ENCODE data around the gene MXD1.
"Not testable (repeated sequence)": the region's sequence is repeated elsewhere in the genome, so short reads cannot be mapped to it uniquely, and the experiment has no call there.

The MXD1 gene

DNA sequence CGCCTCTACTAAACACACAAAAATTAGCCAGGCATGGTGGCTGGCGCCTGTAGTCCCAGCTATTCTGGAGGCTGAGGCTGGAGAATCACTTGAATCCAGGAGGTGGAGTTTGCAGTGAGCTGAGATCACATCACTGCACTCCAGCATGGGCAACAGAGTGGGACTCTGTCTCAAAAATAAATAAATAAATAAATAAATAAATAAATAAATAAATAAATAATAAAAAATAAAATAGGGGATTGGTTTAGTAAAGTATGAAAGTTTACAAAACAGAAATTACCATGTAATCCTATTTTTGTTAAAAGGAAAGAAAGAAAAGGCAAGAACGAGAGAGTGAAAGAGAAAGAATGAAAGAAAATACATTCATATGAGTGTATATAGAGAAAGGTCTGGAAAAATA is 35.8 kb downstream of the MXD1 start:
- in situ Hi-C loops (cut with MboI; ENCODE audit: low sequenced_read_pairs), result not testable (repeated sequence)

DNA sequence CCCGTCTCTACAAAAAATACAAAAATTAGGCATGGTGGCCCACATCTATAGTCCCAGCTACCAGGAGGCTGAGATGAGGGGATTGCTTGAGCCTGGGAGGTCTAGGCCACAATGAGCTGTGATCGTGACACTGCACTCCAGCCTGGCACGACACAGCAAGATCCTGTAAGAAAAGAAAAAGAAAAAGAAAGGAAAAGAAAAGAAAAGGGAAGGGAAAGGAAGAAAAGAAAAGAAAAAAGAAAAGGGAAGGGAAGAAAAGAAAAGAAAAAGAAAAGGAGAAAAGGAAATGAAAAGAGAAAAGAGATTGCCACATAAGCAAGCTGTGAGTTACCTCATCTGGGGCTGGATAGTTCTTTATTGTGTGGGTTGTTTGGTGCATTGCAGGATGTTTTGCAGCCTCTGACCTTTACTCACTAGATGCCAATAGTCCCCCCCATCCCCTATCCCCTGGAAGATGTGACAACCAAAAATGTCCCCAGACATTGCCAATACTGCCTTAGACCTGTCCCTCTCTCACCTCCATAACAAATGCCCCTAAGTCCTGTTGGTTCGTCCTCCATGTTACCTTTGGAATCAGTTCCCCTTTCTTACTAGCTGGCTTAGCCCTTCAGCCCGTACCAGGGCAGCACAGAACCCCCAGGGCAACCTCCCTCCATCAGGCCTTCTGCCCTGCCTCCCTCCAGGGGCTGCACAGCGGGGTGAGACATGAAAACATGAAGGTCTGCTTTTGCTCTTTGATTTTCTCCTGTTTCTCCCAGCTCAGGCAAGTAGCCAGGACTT is 37.6 kb downstream of the MXD1 start:
- in situ Hi-C loops (cut with MboI; ENCODE audit: low sequenced_read_pairs), result no loop called here

DNA sequence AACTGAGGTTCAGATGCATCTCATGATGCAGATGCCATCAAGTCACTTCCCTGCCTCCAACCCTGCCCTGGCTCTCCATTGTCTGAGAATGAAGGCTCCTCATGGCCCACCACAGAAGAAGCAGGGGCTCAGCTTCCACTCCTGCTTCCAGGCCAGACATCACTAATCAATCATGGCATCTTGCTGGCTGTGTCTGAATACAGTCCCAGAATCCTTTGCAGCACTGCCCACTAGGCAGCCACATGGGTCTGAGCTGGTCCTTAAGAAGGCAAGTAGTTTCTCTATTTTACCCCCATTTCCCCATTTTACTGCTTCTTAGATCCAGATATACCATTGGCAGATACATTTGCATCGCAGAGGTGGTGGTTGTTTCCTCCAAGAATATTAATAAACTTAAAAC is 39.2 kb downstream of the MXD1 start:
- in situ Hi-C loops (cut with MboI; ENCODE audit: low sequenced_read_pairs), result no loop called here

DNA sequence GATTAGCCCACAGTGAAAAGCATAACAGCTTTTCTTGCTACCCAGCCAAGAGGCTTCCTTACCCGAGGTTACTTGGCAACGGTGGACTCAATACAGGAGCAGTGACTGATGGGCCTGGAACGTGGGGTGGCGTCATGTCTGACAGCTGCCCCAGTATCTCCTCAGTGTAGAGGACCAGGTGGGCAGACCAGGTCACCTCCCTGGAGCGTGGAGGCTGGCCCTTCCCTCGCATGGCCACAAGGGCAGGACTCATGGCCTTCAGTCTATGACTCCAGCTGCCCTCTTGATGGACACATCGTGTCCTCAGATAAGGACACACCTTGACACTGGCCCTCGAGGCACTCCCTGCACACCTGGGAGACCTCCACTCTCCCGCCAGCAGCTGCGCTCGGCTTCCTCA is 40.1 kb downstream of the MXD1 start:
- in situ Hi-C loops (cut with MboI; ENCODE audit: low sequenced_read_pairs), result no loop called here

DNA sequence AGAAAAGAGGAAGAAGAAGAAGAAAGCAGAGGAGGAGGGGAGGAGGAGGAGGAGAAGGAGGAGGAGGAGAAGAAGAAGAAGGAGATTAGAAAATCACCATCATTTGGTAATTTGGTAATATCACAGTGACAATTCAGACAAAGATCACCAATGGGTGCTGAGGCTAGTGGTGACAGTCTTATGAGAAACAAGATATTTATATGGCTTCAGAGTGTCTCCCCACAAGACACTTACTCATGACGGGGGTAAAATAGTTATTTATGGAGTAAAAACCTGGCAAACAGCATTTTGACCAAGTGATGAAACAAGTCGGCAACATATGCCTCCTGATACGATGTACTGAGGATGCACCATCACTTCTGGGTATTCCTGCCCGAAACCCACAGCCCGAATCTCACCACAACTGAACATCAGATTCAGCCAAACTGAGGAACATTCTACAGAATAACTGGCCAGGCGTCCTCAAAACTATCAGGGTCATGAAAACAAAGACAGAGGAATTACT is 41.6 kb downstream of the MXD1 start:
- in situ Hi-C loops (cut with MboI; ENCODE audit: low sequenced_read_pairs), result no loop called here

DNA sequence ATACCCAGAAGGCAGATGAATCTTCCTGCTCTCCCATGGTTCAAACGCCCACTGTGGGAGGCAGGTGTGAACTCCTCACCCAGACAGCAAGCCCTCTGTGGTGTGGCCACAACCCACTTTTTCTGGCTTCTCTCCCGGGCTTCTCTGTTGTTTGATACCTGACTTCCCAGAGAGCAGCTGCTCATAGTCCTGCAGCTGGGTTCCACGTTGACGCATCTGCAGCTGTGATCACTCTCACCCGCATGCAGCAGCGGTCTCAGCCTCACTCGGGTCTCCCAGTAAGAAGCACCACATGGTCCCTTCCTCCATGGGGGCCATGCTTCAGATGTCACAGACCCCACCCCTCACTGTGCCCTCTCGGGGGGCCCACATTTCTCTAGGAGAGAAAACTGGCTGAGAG is 43.1 kb downstream of the MXD1 start:
- in situ Hi-C loops (cut with MboI; ENCODE audit: low sequenced_read_pairs), result no loop called here

DNA sequence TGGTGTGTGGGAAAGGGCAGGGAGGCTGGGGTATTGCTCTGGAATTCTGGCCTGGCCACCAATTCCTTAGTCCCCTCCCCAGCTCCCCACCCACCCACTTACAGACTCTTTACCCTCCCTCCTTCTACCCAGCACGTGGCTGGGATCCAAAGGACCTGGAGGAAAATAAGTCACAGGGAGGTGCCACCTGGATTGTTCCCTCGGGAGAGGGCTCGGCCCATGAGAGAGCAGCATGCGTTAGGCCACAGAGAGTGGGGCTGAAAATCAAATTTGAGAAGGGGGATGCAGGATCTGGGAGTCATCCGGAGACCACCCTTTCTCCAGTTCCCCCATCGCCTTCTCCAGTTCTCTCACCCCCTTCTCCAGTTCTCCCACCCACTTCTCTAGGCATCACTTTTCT is 43.6 kb downstream of the MXD1 start:
- in situ Hi-C loops (cut with MboI; ENCODE audit: low sequenced_read_pairs), result no loop called here

DNA sequence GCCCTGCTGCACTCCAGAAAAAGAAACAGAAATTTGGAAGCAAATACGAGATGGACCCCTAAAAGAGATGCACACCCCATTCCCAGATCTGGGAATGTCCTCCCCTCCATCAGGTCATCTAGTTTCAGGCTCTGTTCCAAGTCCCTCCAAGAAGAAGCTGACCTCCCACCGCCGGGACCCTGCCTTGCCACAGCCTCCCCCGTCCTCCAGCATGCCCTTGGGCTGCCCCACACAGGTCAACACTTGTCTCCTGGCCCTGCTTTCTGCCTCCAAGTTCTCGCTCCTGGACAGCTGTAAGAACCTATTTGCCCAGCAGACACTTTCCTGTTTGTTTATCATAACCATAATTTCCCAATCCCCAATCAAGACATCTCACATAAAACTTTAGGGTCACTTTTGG is 44.5 kb downstream of the MXD1 start:
- in situ Hi-C loops (cut with MboI; ENCODE audit: low sequenced_read_pairs), result no loop called here

DNA sequence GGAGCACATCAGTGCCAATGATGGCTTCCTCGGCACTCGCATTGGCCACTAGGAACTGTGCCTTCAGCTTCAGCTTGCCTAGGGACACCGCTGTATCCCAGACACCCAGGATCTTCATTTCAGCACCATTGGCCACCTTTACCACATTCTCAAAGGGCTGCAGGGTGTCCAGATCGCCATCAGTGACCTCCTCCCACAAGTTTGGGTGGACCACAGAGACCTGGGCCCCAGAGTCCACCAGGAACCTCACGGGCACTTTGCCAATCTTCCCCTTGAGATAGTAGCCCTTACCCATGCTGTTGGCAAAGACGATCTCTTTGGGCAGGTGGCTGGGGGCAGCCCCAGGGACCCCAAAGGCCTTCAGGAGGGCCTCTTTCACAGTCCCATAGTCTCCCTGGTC is 45.9 kb downstream of the MXD1 start:
- in situ Hi-C loops (cut with MboI; ENCODE audit: low sequenced_read_pairs), result no loop called here

DNA sequence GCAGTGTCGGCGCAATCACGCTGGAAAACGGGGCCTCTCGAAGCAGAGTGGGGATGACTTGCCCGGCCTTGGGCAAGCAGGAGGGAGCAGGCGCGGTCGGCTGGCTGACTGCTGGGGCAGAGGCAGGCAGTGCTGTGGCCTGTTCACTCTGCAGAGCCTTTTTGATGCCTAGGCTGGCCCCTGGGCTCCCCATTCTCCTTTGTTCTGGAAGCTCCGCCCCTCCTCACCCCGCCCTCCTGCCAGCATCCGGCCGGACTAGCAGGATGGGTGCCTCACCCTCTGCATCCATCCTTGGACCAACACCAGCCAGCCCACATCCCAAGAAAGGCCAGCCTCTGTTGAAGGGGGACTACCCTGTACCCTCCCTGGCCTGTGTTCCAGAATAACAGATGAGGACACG is 46.6 kb downstream of the MXD1 start, which contains the start of gene ASPRV1:
Gene ASPRV1, minus strand, starts transcription at position 136 of the 400 bp plus-strand sequence. CDS start 195 bp downstream, outside the sequence.
- in situ Hi-C loops (cut with MboI; ENCODE audit: low sequenced_read_pairs), result no loop called here

DNA sequence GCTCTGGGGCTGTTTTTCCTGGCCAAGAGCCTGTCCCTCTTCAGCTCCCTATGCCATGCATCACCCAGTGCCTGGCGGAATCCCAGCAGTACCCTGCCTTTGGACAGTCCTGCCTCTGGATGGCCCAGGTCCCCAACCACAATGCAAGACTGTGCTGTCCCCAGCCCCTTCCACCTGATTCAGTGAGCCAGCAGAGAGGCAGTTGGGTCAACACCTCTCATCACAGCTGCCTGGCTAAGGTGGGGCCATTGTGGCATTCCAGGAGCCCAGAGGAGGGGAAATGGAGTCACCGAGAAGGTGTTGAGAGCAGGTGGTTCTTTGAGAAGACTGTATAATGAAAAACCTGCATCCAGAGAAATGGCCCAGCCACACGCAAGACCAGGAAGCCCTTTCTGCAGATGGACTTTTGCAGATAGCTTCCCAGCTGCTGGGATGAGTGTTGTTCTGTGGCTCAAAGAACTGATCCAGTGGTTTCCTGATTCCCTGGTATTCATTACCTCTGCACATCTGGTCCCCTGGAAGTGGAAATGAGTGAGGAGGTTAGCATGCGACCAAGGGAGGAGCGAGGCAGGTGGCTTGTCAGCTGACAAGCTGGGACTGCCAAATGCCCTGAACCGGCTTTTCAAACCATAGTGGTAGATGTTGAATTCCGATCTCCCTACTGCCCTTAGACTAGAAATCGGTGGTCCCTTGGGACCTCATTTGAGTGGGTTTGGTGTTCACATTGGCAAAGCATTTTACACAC is 48.2 kb downstream of the MXD1 start:
- in situ Hi-C loops (cut with MboI; ENCODE audit: low sequenced_read_pairs), result no loop called here

DNA sequence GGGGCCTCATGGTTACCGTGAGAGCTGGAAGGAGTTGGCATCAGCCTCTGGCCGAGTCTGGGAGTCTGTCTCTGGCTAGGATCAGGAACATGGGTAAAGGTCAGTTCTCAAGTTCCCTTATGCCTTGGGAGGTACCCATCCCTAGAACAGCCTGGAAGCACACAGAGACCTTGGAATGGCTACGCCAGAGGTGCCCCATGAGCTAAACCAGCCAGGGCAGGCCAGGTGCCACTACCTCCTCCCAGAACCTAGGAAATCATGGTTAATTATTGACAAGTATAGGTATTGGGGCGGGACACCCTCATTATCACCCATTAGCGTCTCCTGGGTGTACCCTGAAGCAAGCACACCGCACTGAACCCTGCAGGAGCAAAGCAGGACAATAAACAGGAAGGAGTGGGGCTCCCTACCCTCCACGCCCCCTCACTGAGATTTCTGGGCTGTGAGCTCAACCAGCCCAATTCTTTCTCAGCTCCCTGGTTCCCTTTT is 49.5 kb downstream of the MXD1 start:
- in situ Hi-C loops (cut with MboI; ENCODE audit: low sequenced_read_pairs), result no loop called here

DNA sequence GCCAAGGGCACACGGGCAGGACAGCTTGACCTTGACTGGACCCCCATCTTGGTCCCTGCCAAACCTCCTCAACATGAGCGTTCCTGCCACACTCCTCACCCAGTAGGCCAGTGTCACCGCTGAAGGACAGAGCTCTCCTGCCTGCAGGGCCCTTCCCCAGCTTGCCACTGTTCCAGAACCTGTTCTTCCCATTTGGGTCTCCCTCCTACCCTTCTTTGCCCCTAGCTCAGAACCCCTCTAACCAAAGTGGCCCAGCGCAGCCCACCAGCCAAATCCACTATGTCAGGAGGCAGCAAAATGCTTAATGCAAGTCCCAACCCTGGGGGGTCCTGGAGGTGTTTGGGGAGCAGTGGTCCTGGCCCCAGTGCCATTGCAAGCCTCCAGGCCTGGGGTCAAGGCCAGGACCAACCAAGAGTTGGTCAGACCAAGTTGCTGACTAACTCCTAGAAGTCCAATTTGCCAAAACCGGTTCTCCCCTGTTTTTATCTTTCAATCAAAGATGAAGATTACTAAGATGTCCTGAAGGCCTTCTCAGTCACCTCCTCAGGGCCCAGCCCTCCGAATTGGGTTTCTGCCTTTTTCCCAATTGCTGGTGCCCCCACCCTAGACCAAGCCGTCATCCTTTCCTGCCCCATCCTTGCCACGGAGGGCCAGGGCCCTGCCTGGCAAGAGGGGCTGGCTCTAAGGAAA is 51.0 kb downstream of the MXD1 start:
- in situ Hi-C loops (cut with MboI; ENCODE audit: low sequenced_read_pairs), result no loop called here

DNA sequence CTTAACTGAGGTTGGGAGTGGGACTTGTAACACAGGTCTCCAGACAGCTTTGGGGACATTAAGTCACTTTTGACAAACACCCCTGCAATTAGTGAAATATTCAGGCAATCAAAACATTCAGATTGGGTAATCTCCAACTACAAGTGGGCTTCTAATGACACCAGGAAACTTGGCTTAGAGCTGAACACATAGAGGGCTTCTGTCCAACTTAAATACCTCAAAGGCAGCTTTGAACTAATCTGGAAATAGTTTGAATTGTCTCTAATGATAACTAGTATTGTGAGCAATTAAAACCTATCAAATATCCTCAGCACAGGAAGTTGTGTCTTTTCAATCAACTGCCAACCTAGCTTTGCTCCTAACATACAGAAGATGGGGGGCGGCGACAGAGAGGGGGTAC is 51.6 kb downstream of the MXD1 start:
- in situ Hi-C loops (cut with MboI; ENCODE audit: low sequenced_read_pairs), result no loop called here

DNA sequence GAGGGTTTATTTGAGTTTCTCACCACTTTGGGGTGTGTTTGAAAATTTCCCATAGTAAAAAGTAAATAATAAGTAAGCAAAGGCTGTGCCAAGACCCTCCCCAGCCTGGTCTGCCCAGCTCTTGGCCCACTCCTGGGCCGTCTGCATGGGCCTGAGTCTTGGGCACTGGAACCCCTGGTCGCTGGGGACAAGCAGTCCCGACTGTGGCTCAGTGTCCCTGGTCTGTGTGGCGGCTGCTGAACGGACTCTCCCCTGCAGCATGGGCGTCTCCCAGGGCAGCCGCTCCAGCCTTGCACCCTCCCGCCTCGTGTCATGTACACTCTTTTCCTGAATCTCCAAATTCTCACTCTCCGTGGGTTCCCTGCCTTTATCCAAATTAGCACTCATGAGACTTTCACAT is 53.7 kb downstream of the MXD1 start:
- in situ Hi-C loops (cut with MboI; ENCODE audit: low sequenced_read_pairs), result no loop called here

DNA sequence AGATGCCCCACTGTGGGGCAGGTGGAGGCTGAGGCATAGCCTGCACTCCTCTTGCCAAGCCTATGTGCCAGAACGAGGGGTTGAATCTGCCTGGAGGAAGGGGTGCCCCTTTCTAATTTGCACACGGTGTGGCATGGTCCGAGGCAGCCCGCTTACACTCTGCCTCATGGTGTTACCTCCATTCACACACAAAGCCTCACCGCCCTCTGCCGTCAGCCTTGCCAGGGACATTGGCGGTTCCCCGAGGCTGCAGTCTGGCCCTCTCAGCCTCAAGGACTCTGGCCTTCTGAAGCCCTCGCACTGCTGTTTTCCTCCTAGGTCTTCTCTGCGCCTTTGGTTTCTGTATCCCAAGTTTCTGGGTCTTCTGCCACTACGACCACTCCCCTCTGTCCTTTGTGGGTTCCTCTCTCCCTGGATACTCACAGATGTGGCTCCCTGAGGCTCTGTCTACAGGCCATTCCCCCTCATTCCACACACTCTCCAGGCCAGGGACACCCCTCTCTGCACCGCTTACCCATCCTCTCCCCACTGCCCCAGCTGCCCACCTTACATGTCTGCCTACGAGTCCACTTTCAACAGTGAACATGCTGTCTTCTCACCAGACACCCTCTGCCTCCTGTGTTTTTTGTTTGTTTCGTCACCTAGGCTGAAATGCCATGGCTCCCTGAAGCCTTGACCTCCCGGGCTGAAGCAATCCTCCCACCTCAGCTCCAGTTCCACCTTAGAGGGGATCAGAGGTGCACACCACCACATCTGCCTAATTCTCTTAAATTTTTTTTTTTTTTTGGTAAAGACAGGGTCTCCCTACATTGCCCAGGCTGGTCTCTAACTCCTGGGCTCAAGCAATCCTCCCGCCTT is 54.4 kb downstream of the MXD1 start:
- in situ Hi-C loops (cut with MboI; ENCODE audit: low sequenced_read_pairs), result no loop called here

DNA sequence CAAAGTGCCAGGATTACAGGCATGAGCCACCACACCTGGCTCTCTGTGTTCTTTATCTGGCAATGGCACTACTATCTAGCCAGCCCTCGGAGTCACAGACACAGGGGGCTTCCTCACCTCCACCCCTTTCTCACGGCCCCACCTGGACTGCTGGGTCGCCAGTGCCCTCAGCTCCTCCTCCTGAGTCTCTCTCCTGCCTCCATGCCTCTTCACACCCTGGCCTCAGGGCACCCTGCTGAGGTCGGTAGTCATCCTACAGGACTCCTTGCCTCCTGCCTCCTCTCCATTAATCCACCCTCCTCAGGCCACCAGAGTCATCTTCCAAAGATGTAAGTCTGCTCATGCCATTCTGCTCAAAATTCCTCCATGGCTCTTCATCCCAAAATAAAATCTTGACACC is 55.1 kb downstream of the MXD1 start:
- in situ Hi-C loops (cut with MboI; ENCODE audit: low sequenced_read_pairs), result no loop called here

DNA sequence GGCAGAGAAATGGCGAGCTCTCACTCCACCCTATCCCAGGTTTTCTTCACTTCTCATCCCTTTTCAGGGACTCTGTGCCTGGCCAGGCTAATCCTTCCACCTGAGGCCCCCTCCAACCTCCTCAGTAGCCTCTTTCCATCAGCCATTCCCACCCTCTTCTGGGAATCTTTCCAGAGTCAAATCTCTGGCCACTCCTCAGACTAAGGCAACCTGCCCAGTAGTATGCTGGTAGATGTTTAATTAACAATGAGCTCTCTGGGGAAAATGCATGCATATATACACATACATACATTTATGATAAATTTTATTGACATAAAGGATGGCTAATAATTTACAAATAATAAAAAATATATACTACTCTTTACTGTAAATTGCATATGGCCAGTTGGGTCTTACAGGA is 57.9 kb downstream of the MXD1 start:
- in situ Hi-C loops (cut with MboI; ENCODE audit: low sequenced_read_pairs), result no loop called here

DNA sequence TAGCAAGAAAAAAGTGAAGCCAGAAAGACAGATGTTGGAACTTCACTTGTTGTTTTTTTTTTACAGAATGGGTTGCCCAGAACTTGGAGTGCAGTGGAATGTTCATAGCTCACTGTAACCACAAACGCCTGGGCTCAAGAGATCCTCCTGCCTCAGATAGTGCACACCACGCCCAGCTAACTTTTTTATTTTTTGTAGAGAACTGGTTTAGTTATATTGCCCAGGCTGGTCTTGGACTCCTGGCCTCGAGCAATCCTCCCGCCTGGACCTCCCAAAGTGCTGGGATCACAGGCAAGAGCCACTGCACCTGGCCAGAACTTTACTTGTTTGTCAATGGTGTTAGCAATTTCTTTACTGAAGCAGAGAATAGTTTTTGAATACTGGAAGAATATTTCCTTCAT is 58.4 kb downstream of the MXD1 start:
- in situ Hi-C loops (cut with MboI; ENCODE audit: low sequenced_read_pairs), result no loop called here

DNA sequence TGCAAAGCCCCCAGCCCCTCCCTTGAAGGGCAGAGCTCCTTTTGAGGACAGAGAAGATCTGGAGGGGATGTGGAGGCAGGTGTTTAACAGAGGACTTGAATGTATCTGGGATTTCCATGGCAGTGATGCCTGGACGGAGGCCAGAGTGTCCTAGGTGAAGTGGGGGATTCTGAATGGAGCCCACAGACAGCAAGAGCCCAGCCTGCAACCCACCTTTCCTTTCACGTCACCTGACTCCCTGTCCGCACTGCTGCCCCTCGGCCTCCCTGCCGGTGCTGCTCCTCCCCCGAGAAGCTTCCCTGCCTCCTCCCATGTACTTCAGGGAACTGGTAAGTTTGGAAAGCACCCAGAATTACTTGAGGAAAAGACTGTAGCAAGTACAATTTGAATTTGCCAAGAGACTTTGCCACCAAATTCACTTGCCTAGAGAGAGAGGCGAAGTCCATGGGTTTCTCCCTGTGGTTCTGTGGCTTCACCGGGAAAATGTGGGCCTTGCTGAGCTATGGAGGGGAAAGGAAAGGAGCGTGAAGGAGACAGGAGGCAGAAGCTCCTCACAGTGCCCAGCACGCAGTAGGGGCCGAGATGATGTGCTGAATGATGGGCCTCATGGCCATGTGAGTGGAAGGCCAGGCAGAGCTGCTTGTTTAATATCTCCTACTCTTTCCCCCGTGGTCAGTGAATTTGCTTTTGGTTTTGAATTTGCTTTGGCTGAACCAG is 60.4 kb downstream of the MXD1 start:
- in situ Hi-C loops (cut with MboI; ENCODE audit: low sequenced_read_pairs), result no loop called here
